ENCODE results near the gene STK32B. TPM values are rescaled to one million over a fixed set of nuclear protein-coding genes. Genes with fewer than 3 reads are reported as not detected.
A peak's percentile ranks its signal among the peaks of the same experiment; 100 is the strongest.

STK32B gene
- polyA plus RNA-seq, 6 donors from 2014 or later: 0.27 to 4.7 (median 1.2) TPM; not detected in 2

- Mint-ChIP-seq H3K4me3 (no peak overlapping the region), H3K27ac (no peak overlapping the region), H3K27me3 (peaks cover 0 to 4% (median 4%) of the 10 kb centered on the region in 3 donors), H3K9me3 (no peaks in the 10 kb centered on the region), H3K4me1 (peaks cover 11 to 24% (median 13%) of the 10 kb centered on the region in 3 donors), H3K36me3 (no peaks in the 10 kb centered on the region)
- ATAC-seq (ENCODE audit: low read depth in 2 of 2) (no peak), DNase-seq (no peak)
Observed at GRCh38 chr4:5036239-5036638, 15.0 kb upstream of the STK32B start.

DNA sequence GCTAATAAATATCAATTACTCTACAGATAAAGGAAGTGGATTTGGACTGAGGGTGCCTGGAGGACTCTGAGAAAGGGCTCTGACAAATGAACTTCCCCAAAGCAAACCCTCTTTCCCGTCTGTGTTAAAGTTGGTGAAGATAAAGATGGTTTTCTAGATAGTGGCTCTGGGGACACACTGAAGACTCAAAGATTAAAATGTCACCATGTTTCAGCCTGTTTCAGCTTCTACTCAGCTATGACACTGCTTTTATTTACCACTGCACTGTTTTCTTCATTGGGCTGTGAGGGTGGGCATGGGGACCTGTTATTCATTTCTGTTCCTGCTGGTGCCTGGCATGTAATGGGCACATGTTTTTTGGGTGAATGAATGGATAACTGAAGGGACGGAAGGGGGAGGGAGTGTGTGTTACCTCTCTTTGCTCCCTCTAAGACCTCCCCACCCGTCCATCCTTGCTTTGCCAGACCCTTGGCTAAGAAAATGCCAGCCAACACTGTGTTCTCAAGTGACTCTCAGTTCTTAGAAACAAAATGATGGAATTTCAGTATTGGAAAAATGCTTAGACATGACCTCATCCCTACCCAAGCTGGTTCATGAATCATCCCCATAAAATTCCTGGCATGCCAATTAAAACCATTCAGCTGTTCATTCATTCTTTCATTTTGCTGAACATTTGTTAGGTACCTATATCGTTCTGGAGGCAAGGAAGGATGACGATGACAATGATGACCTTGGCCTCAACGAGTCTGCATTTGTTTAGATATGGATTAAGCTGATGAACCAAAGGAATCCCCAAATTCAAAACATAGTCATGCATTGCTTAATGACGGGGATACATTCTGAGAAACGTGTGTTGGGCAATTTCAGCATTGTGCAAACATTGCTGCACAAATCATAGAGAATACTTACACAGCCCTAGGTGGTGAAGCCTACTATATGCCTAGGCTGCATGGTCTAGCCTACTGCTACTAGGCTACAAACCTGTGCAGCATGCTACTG is 13.4 kb upstream of the STK32B start:
- DNase-seq (no peak), ATAC-seq (ENCODE audit: low read depth in 2 of 2) (no peak)
- H3K9me3 Mint-ChIP-seq: no peaks in the 10 kb centered on the region

DNA sequence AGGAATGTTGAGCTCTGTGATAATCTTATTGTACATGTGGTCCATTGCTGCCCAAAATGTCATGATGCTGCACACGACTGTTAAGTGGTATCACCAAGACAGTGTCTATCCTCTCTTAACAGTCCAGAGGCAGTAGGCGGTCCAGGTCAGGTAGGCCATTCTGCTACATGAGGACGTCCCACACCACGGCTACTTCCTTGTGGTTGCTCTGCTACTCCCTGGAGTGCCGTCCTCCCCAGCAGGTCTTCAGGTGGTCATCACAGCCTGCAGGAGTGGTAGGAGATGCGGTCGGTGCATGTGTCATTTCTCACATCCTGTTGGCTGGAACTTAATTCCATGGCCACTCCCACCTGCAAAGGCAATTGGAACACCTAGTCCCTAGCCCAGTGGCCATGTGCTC is 11.5 kb upstream of the STK32B start:
- no peaks in the 10 kb centered on the region for H3K36me3 Mint-ChIP-seq
- DNase-seq (no peak), ATAC-seq (ENCODE audit: low read depth in 2 of 2) (no peak)
- peaks cover 11 to 14% (median 13%) of the 10 kb centered on the region in 3 donors for H3K27me3 Mint-ChIP-seq
- H3K4me1 Mint-ChIP-seq: peaks cover 9 to 19% (median 9%) of the 10 kb centered on the region in 3 donors
- H3K27ac Mint-ChIP-seq: no peak overlapping the region
- peak overlapping the region in 1 of 8 donors; percentile 65 for H3K4me3 Mint-ChIP-seq
- H3K9me3 Mint-ChIP-seq: peaks cover 0 to 6% (median 0%) of the 10 kb centered on the region in 7 donors

More for the DNA sequence above, 13.4 kb upstream of the STK32B start:
- peaks cover 0 to 4% (median 4%) of the 10 kb centered on the region in 3 donors for H3K27me3 Mint-ChIP-seq
- H3K4me1 Mint-ChIP-seq: peaks cover 11 to 24% (median 12%) of the 10 kb centered on the region in 3 donors
- no peak overlapping the region for H3K4me3 Mint-ChIP-seq
- H3K36me3 Mint-ChIP-seq: no peaks in the 10 kb centered on the region
- peak overlapping the region in 1 of 6 donors; percentile 40 for H3K27ac Mint-ChIP-seq

GRCh38 chr4:5040856-5041620 is 10.2 kb upstream of the STK32B start:
- Mint-ChIP-seq H3K27me3 (peaks cover 11 to 21% (median 21%) of the 10 kb centered on the region in 3 donors), H3K27ac (no peak overlapping the region)

DNA sequence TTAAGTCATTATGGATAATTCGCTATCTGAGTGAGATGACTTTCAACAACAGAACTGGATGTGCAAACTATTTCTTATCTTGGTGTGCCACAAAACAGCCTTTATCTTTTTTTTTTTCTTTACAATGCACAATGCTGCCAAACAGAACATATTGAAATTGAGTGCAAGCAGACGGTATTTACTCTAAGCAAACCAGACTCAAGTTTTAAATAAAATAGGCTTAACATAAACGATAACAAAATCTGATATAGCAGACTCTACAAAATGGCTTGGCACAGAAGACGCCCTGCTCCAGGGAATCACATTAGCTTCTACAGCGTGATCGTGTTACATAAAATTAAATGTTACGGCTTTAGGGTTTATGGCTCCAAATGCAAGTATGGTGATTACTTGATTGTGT is 9.6 kb upstream of the STK32B start:
- ATAC-seq (ENCODE audit: low read depth in 2 of 2) (no peak), DNase-seq (no peak)
- Mint-ChIP-seq H3K27me3 (peaks cover 11 to 21% (median 21%) of the 10 kb centered on the region in 3 donors), H3K4me1 (peaks cover 17 to 23% (median 20%) of the 10 kb centered on the region in 3 donors), H3K36me3 (no peaks in the 10 kb centered on the region), H3K27ac (no peak overlapping the region), H3K4me3 (no peak overlapping the region), H3K9me3 (peaks cover 0 to 8% (median 5%) of the 10 kb centered on the region in 7 donors)

More at GRCh38 chr4:5040856-5041620, 10.2 kb upstream of the STK32B start:
- Mint-ChIP-seq H3K4me1 (peaks cover 17 to 29% (median 20%) of the 10 kb centered on the region in 3 donors), H3K36me3 (no peaks in the 10 kb centered on the region), H3K9me3 (peaks cover 0 to 6% (median 4%) of the 10 kb centered on the region in 7 donors), H3K4me3 (no peak overlapping the region)
- ATAC-seq (ENCODE audit: low read depth in 2 of 2) (no peak), DNase-seq (no peak)

DNA sequence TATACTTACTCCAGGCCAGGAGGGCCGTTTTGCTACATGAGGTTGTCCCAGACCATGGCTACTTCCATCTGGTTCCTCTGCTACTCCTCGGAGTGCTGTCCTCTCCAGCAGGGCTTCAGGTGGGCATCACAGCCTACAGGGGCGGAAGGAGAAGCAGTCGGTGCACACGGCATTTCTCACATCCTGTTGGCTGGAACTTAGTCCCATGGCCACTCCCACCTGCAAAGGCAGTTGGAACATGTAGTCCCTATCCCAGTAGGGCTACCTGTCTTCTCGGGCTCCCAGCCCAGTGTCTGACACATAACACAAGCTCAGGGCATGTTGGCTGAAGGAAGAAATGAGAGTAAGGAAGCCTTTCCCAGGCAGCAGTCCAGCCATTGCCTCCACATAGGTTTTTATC is 7.7 kb upstream of the STK32B start:
- Mint-ChIP-seq H3K9me3 (peaks cover 0 to 8% (median 5%) of the 10 kb centered on the region in 7 donors), H3K36me3 (no peaks in the 10 kb centered on the region), H3K27me3 (peaks cover 11 to 36% (median 22%) of the 10 kb centered on the region in 3 donors), H3K4me1 (peaks cover 17 to 23% (median 20%) of the 10 kb centered on the region in 3 donors), H3K27ac (no peak overlapping the region), H3K4me3 (no peak overlapping the region)
- no peak for ATAC-seq (ENCODE audit: low read depth in 2 of 2)
- no peak for DNase-seq

DNA sequence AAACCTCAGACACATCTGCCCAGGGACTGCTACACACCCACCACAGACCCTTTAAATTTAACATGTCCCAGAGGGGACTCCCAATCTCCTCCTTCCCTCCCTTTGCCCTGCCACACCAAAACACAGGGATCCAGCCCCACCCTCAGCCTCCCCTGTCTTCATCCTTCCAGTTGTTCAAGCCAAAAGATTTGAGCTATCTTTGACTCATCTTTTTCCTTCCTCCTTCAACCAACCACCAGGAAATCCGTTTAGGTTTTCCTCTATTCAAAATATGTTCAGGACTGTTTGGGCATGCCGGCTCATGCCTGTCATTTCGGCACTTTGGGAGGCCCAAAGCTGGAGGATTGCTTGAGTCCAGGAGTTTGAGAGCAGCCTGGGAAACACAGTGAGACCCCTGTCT is 6.9 kb upstream of the STK32B start:
- no peak for DNase-seq
- Mint-ChIP-seq H3K36me3 (no peaks in the 10 kb centered on the region), H3K27ac (peak overlapping the region in 2 of 6 donors; percentile 20 to 80), H3K9me3 (peaks cover 0 to 8% (median 5%) of the 10 kb centered on the region in 7 donors), H3K4me1 (peaks cover 17 to 23% (median 20%) of the 10 kb centered on the region in 3 donors), H3K4me3 (peak overlapping the region in 2 of 8 donors; percentile 32 to 43), H3K27me3 (peaks cover 17 to 43% (median 26%) of the 10 kb centered on the region in 3 donors)
- no peak for ATAC-seq (ENCODE audit: low read depth in 2 of 2)

GRCh38 chr4:5045097-5045496 is 6.2 kb upstream of the STK32B start:
- H3K4me3 Mint-ChIP-seq: peak overlapping the region in 7 of 8 donors; percentile 5 to 78 (median 60)
- DNase-seq: peak; percentile 9
- H3K9me3 Mint-ChIP-seq: peaks cover 0 to 8% (median 5%) of the 10 kb centered on the region in 7 donors
- ATAC-seq (ENCODE audit: low read depth in 2 of 2): peak; percentile 82 to 86
- H3K27ac Mint-ChIP-seq: peak overlapping the region in 4 of 6 donors; percentile 8 to 82 (median 64)
- peaks cover 17 to 47% (median 28%) of the 10 kb centered on the region in 3 donors for H3K27me3 Mint-ChIP-seq
- H3K4me1 Mint-ChIP-seq: peaks cover 17 to 25% (median 20%) of the 10 kb centered on the region in 3 donors
- H3K36me3 Mint-ChIP-seq: no peaks in the 10 kb centered on the region

GRCh38 chr4:5048721-5049120 is 2.6 kb upstream of the STK32B start:
- H3K27ac Mint-ChIP-seq: no peak overlapping the region
- peaks cover 0 to 8% (median 5%) of the 10 kb centered on the region in 7 donors for H3K9me3 Mint-ChIP-seq
- H3K36me3 Mint-ChIP-seq: no peaks in the 10 kb centered on the region
- peaks cover 28 to 41% (median 39%) of the 10 kb centered on the region in 3 donors for H3K4me1 Mint-ChIP-seq
- peaks cover 41 to 56% (median 47%) of the 10 kb centered on the region in 3 donors for H3K27me3 Mint-ChIP-seq
- H3K4me3 Mint-ChIP-seq: no peak overlapping the region
- DNase-seq: no peak
- ATAC-seq (ENCODE audit: low read depth in 2 of 2): no peak

GRCh38 chr4:5050520-5051277 is 581 bp upstream of the STK32B start:
- ATAC-seq (ENCODE audit: low read depth in 2 of 2): peak; percentile 50 to 52

GRCh38 chr4:5052204-5052702 is 973 bp downstream of the STK32B start:
- peak in 1 of 2 donors; percentile 27 for ATAC-seq (ENCODE audit: low read depth in 2 of 2)
- no peaks in the 10 kb centered on the region for H3K36me3 Mint-ChIP-seq

More at GRCh38 chr4:5050520-5051277, 581 bp upstream of the STK32B start:
- Mint-ChIP-seq H3K4me3 (peak overlapping the region; percentile 82 to 96 (median 88)), H3K9me3 (peaks cover 0 to 7% (median 0%) of the 10 kb centered on the region in 7 donors), H3K4me1 (peaks cover 11 to 22% (median 20%) of the 10 kb centered on the region in 3 donors), H3K36me3 (no peaks in the 10 kb centered on the region), H3K27ac (peak overlapping the region in 1 of 6 donors; percentile 84), H3K27me3 (peaks cover 39 to 54% (median 48%) of the 10 kb centered on the region in 3 donors)
- peak; percentile 20 for DNase-seq

More at GRCh38 chr4:5052204-5052702, 973 bp downstream of the STK32B start:
- DNase-seq: no peak
- Mint-ChIP-seq H3K27ac (peak overlapping the region in 1 of 6 donors; percentile 59), H3K4me3 (peak overlapping the region; percentile 76 to 88 (median 86)), H3K4me1 (peaks cover 11 to 21% (median 18%) of the 10 kb centered on the region in 3 donors), H3K27me3 (peaks cover 34 to 50% (median 48%) of the 10 kb centered on the region in 3 donors), H3K9me3 (peaks cover 0 to 2% (median 0%) of the 10 kb centered on the region in 7 donors)

Data from naive B cell (primary cell).